DOHH2 (cell line): ENCODE data around the gene PPL.
"Not testable (repeated sequence)": the region's sequence is repeated elsewhere in the genome, so short reads cannot be mapped to it uniquely, and the experiment has no call there.

Experiments used
- H3F3A ChIP-seq: fragments of 200-600 bp; sonication (generic), shearing (Covaris generic); 2 replicates; pipeline ENCODE4 v1.6.0; 2016; ENCODE audit warnings: antibody characterized with exemption, mild to moderate bottlenecking; ENCODE audit not compliant: control insufficient read depth, insufficient read depth
- H3K27ac ChIP-seq: fragments of 200-600 bp; sonication (generic); 2 replicates; pipeline ENCODE4 v1.5.1; 2014; ENCODE audit warnings: low read depth, mild to moderate bottlenecking, low read length, moderate library complexity
- H3K27me3 ChIP-seq: fragments of 200-600 bp; sonication (generic); 2 replicates; pipeline ENCODE4 v1.6.1; 2014; ENCODE audit warnings: mild to moderate bottlenecking, low read length, mixed read lengths; ENCODE audit not compliant: control insufficient read depth
- H3K36me3 ChIP-seq: fragments of 200-600 bp; sonication (generic); 2 replicates; pipeline ENCODE4 v1.6.1; 2014; ENCODE audit warnings: mild to moderate bottlenecking, low read length, moderate library complexity, mixed read lengths; ENCODE audit not compliant: control insufficient read depth
- H3K4me1 ChIP-seq: fragments of 200-600 bp; sonication (generic); 2 replicates; pipeline ENCODE4 v1.6.1; 2014; ENCODE audit warnings: mild to moderate bottlenecking, low read length, mixed read lengths; ENCODE audit not compliant: control insufficient read depth
- H3K4me2 ChIP-seq: fragments of 200-600 bp; sonication (generic); 2 replicates; pipeline ENCODE4 v1.6.0; 2014; ENCODE audit warnings: mild to moderate bottlenecking, low read length, moderate library complexity
- H3K4me3 ChIP-seq: fragments of 200-600 bp; sonication (generic); 2 replicates; pipeline ENCODE4 v1.5.1; 2014; ENCODE audit warnings: mild to moderate bottlenecking, low read length, mixed read lengths
- H3K79me2 ChIP-seq: fragments of 200-600 bp; sonication (generic); 2 replicates; pipeline ENCODE4 v1.6.1; 2014; ENCODE audit warnings: mild to moderate bottlenecking, low read length, mixed read lengths; ENCODE audit not compliant: control insufficient read depth
- H3K9me2 ChIP-seq: fragments of 200-600 bp; sonication (generic); replicated peaks from 2 replicates; pipeline ENCODE4 v1.6.1; 2014; ENCODE audit warnings: mild to moderate bottlenecking, low read length, mixed read lengths; ENCODE audit not compliant: control insufficient read depth
- H3K9me3 ChIP-seq: fragments of 200-600 bp; sonication (generic); 2 replicates; pipeline ENCODE4 v1.6.1; 2014; ENCODE audit warnings: antibody characterized with exemption, low read length, mixed read lengths; ENCODE audit not compliant: control insufficient read depth, insufficient read depth
- H4K20me1 ChIP-seq: fragments of 200-600 bp; sonication (generic); 2 replicates; pipeline ENCODE4 v1.6.0; 2014; ENCODE audit warnings: low read depth, mild to moderate bottlenecking, antibody characterized with exemption, low read length, moderate library complexity; ENCODE audit not compliant: control insufficient read depth, insufficient read depth
- EZH2phosphoT487 ChIP-seq: fragments of 200-600 bp; sonication (generic); IDR thresholded peaks from 2 replicates; pipeline ENCODE4 v1.6.1; 2017; ENCODE audit warnings: borderline replicate concordance, mild to moderate bottlenecking, antibody characterized with exemption, low read length, moderate library complexity, mixed read lengths
- TF ChIP-seq, protein P1 (sequence below): fragments of 200-600 bp; sonication (generic); IDR thresholded peaks from one replicate; pipeline ENCODE4 v1.5.1; 2014; ENCODE audit warnings: antibody characterized with exemption, mild to moderate bottlenecking, low read depth, low read length; ENCODE audit not compliant: poor library complexity, severe bottlenecking

PPL gene

DNA sequence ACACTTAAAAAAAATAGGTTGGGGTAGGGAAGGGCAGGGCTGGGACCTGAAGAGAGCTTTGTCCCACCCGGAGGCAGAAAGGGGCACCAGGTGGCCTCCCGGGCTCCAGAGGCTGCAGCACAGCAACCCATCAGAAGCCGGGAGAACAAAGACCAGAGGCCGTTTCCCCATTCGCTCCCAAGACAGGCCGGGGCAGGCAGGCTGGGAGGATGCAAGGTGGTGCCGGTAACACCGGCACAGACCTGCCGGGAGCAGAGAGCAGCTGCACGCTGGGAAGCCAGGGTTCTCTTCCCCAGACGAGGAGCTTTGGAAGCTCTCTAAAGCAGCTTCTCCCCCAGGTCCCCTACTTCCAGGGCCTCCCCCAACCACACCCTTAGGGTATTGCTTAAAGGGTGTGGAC, 5.6 kb downstream of the PPL start:
- TF ChIP-seq EZH2phosphoT487 = no peak
- TF ChIP-seq, protein P1, sequence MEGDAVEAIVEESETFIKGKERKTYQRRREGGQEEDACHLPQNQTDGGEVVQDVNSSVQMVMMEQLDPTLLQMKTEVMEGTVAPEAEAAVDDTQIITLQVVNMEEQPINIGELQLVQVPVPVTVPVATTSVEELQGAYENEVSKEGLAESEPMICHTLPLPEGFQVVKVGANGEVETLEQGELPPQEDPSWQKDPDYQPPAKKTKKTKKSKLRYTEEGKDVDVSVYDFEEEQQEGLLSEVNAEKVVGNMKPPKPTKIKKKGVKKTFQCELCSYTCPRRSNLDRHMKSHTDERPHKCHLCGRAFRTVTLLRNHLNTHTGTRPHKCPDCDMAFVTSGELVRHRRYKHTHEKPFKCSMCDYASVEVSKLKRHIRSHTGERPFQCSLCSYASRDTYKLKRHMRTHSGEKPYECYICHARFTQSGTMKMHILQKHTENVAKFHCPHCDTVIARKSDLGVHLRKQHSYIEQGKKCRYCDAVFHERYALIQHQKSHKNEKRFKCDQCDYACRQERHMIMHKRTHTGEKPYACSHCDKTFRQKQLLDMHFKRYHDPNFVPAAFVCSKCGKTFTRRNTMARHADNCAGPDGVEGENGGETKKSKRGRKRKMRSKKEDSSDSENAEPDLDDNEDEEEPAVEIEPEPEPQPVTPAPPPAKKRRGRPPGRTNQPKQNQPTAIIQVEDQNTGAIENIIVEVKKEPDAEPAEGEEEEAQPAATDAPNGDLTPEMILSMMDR = no peak
- Histone ChIP-seq H3K4me3 (no peak overlapping the region), H3K9me3 (peaks cover 10% of the 10 kb centered on the region), H3K27me3 (peaks cover 8% of the 10 kb centered on the region), H3K79me2 (no peaks in the 10 kb centered on the region), H3K36me3 (no peaks in the 10 kb centered on the region), H4K20me1 (no peaks in the 10 kb centered on the region), H3K4me1 (peaks cover 3% of the 10 kb centered on the region; the same call in 1 of the 2 replicates), H3K27ac (no peak overlapping the region), H3F3A (no peaks in the 10 kb centered on the region), H3K4me2 (no peak overlapping the region), H3K9me2 (no peaks in the 10 kb centered on the region)

DNA sequence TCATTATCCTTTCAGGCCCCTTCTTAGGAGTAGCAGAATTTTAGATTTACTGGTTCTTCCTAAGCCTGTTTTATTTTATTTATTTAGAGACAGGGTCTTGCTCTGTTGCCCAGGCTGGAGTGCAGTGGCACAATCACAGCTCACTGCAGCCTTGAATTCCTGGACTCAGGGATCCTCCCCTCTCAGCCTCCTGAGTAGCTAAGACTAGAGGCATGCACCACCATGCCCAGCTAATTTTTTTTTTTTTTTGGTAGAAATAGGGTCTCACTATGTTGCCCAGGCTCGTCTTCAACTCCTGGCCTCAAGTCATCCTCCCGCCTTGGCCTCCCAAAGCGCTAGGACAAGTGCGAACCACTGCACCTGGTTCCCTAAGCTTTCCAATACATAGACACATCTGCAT, 7.3 kb downstream of the PPL start:
- H3K27me3 ChIP-seq, H3K4me3 ChIP-seq, H3F3A ChIP-seq, H3K27ac ChIP-seq, H3K79me2 ChIP-seq, H3K36me3 ChIP-seq, H3K4me2 ChIP-seq, H4K20me1 ChIP-seq, H3K9me2 ChIP-seq, H3K4me1 ChIP-seq: not testable (repeated sequence)
- H3K9me3 ChIP-seq = peaks cover 14% of the 10 kb centered on the region

DNA sequence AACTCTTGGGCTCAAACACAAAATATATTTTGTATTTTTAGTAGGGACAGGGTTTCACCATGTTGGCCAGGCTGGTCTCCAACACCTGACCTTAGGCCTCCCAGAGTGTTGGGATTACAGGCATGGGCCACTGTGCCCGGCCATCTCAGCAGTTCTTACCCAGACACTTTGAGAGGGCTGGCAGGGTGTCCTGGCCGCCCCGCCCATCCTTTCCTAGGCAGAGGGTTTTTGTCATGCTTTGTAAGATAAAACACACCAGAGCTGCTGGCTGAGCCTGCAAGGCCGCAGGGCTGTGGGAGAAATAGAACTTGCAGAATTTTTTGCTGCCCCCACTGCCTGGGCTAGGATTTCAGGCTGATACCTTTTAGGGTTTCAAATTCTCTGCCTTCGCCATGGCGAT, 8.7 kb downstream of the PPL start:
- Histone ChIP-seq H3K4me1 (no peaks in the 10 kb centered on the region), H3K27ac (no peak overlapping the region), H3K9me2 (no peaks in the 10 kb centered on the region), H3K4me2 (no peak overlapping the region), H3K27me3 (no peaks in the 10 kb centered on the region), H3F3A (no peaks in the 10 kb centered on the region), H3K36me3 (no peaks in the 10 kb centered on the region), H4K20me1 (no peaks in the 10 kb centered on the region), H3K4me3 (no peak overlapping the region), H3K9me3 (peaks cover 14% of the 10 kb centered on the region), H3K79me2 (no peaks in the 10 kb centered on the region)
- TF ChIP-seq, protein P1 = no peak
- TF ChIP-seq EZH2phosphoT487 = no peak

DNA sequence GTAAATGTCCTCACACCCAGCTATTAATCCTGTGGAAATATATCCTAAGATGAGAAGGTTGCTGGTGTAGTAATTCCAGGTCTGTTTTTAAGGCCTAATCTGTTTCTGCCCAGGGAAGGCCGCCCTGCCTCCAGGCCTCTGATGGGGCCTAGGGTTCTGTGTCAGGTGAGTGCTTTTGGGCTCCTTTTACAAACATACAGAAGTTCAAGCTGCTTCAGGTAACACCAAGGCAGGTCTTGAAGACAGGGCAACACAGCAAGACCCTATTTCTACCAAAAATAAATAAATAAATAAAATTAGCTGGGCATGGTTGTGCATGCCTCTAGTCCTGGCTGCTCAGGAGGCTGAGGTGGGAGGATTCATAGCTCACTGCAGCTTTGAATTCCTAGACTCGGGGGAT, 9.3 kb downstream of the PPL start:
- no peaks in the 10 kb centered on the region for H3K79me2 ChIP-seq
- no peaks in the 10 kb centered on the region for H3F3A ChIP-seq
- TF ChIP-seq, protein P1 = no peak
- TF ChIP-seq EZH2phosphoT487 = no peak
- H3K4me2 ChIP-seq = no peak overlapping the region
- no peaks in the 10 kb centered on the region for H3K9me2 ChIP-seq
- no peak overlapping the region for H3K4me3 ChIP-seq
- H3K36me3 ChIP-seq = no peaks in the 10 kb centered on the region
- H3K27me3 ChIP-seq = no peaks in the 10 kb centered on the region
- H4K20me1 ChIP-seq = no peaks in the 10 kb centered on the region
- H3K4me1 ChIP-seq = no peaks in the 10 kb centered on the region
- H3K9me3 ChIP-seq = peaks cover 14% of the 10 kb centered on the region
- H3K27ac ChIP-seq = no peak overlapping the region
